ENCODE measurements around the gene MPG. TPM values are rescaled to one million over a fixed set of nuclear protein-coding genes. Genes with fewer than 3 reads are reported as not detected.
"Not testable (repeated sequence)": the region's sequence is repeated elsewhere in the genome, so short reads cannot be mapped to it uniquely, and the experiment has no call there.

The MPG gene
- total RNA-seq, 1 experiment from 2014 or later, result 86.2 TPM

- H3K27me3 ChIP-seq (ENCODE audit: insufficient read depth, low read depth), result no peaks in the 10 kb centered on the region
- intact Hi-C loops (cut with micrococcal nuclease; ENCODE audit: unreplicated experiment), result no loop called here
- no peaks in the 10 kb centered on the region for H3K9me3 ChIP-seq (ENCODE audit: insufficient read depth, low read depth)
- peaks cover 10% of the 10 kb centered on the region; the same call in 1 of the 2 replicates for H3K36me3 ChIP-seq (ENCODE audit: low read depth)
- POLR2A ChIA-PET (ENCODE audit: unreplicated experiment), result interaction anchor here (0.6 to 0.7 kb wide), 5 partner anchors 11 to 62 kb away, joined by 3 to 7 read pairs (median 4); no protein-coding TSS in a partner anchor
- CTCF ChIA-PET, result no interaction called here
- no peak overlapping the region for H2AFZ ChIP-seq
- H3K4me1 ChIP-seq (replicated peaks; ENCODE audit: insufficient read depth), result no peaks in the 10 kb centered on the region
- DNase-seq, result no peak
- peaks cover 8% of the 10 kb centered on the region for H3F3A ChIP-seq (ENCODE audit: insufficient read depth, low read depth)
- H3K4me2 ChIP-seq, result no peak overlapping the region
- TF ChIP-seq CTCF (conservative IDR thresholded peaks at IDR 0.05), result no peak
- no peak for TF ChIP-seq EZH2 (IDR thresholded peaks at IDR 0.05; ENCODE audit: low read depth)
- H3K9me2 ChIP-seq (ENCODE audit: insufficient read depth), result no peaks in the 10 kb centered on the region
- no TSS peak for BruUV-seq (replicated peaks)
- no peaks in the 10 kb centered on the region; the same call in 1 of the 2 replicates for H3K79me2 ChIP-seq (ENCODE audit: low read depth)
- peaks cover 29% of the 10 kb centered on the region for H4K20me1 ChIP-seq (ENCODE audit: insufficient read depth)
- no peak overlapping the region for H3K4me3 ChIP-seq
- no peak overlapping the region for H3K27ac ChIP-seq
These were observed 41.9 kb downstream of the MPG start for GRCh38 chr16:119835-120491.

- Histone ChIP-seq H4K20me1 (ENCODE audit: insufficient read depth) (peaks cover 29% of the 10 kb centered on the region), H3F3A (ENCODE audit: insufficient read depth, low read depth) (peaks cover 8% of the 10 kb centered on the region), H3K9me3 (ENCODE audit: insufficient read depth, low read depth) (no peaks in the 10 kb centered on the region), H3K27ac (no peak overlapping the region), H3K4me3 (no peak overlapping the region), H3K27me3 (ENCODE audit: insufficient read depth, low read depth) (no peaks in the 10 kb centered on the region), H3K4me1 (replicated peaks; ENCODE audit: insufficient read depth) (no peaks in the 10 kb centered on the region), H3K36me3 (ENCODE audit: low read depth) (peaks cover 10% of the 10 kb centered on the region; the same call in 1 of the 2 replicates), H3K79me2 (ENCODE audit: low read depth) (no peaks in the 10 kb centered on the region; the same call in 1 of the 2 replicates), H3K4me2 (no peak overlapping the region), H3K9me2 (ENCODE audit: insufficient read depth) (no peaks in the 10 kb centered on the region), H2AFZ (no peak overlapping the region)
- BruUV-seq (replicated peaks), result no TSS peak
- CTCF ChIA-PET, result no interaction called here
- no peak for DNase-seq
- intact Hi-C loops (cut with micrococcal nuclease; ENCODE audit: unreplicated experiment), result no loop called here
- POLR2A ChIA-PET (ENCODE audit: unreplicated experiment), result interaction anchor here (0.6 kb wide), 1 partner anchor 61 kb away, joined by 7 read pairs; no protein-coding TSS in a partner anchor
- TF ChIP-seq EZH2 (IDR thresholded peaks at IDR 0.05; ENCODE audit: low read depth) (no peak), CTCF (conservative IDR thresholded peaks at IDR 0.05) (no peak)
These were observed 42.7 kb downstream of the MPG start for GRCh38 chr16:120756-121155.

- CTCF ChIA-PET, result no interaction called here
- H3K79me2 ChIP-seq (ENCODE audit: low read depth), result no peaks in the 10 kb centered on the region; the same call in 1 of the 2 replicates
- no peaks in the 10 kb centered on the region for H3K9me2 ChIP-seq (ENCODE audit: insufficient read depth)
- H4K20me1 ChIP-seq (ENCODE audit: insufficient read depth), result peaks cover 24% of the 10 kb centered on the region
- no peak overlapping the region for H2AFZ ChIP-seq
- DNase-seq, result no peak
- H3K36me3 ChIP-seq (ENCODE audit: low read depth), result 0 out of 2 replicates have a peak, but pooled peaks cover 6% of the 10 kb centered on the region
- BruUV-seq (replicated peaks), result no TSS peak
- no peak for TF ChIP-seq CTCF (conservative IDR thresholded peaks at IDR 0.05)
- no peak for TF ChIP-seq EZH2 (IDR thresholded peaks at IDR 0.05; ENCODE audit: low read depth)
- H3K4me2 ChIP-seq, result no peak overlapping the region
- no peak overlapping the region for H3K27ac ChIP-seq
- H3F3A ChIP-seq (ENCODE audit: insufficient read depth, low read depth), result peaks cover 8% of the 10 kb centered on the region
- H3K4me1 ChIP-seq (replicated peaks; ENCODE audit: insufficient read depth), result no peaks in the 10 kb centered on the region
- intact Hi-C loops (cut with micrococcal nuclease; ENCODE audit: unreplicated experiment), result no loop called here
- no peaks in the 10 kb centered on the region for H3K27me3 ChIP-seq (ENCODE audit: insufficient read depth, low read depth)
- H3K4me3 ChIP-seq, result no peak overlapping the region
- POLR2A ChIA-PET (ENCODE audit: unreplicated experiment), result no interaction called here
- H3K9me3 ChIP-seq (ENCODE audit: insufficient read depth, low read depth), result no peaks in the 10 kb centered on the region
These were observed 44.3 kb downstream of the MPG start for GRCh38 chr16:122361-122760.

- H2AFZ ChIP-seq; H3K9me3 ChIP-seq (ENCODE audit: insufficient read depth, low read depth); H3K79me2 ChIP-seq (ENCODE audit: low read depth); H3K4me2 ChIP-seq; H3K27me3 ChIP-seq (ENCODE audit: insufficient read depth, low read depth); H3K27ac ChIP-seq; POLR2A ChIA-PET (ENCODE audit: unreplicated experiment); H3K36me3 ChIP-seq (ENCODE audit: low read depth); BruUV-seq (replicated peaks); H3F3A ChIP-seq (ENCODE audit: insufficient read depth, low read depth); DNase-seq; intact Hi-C loops (cut with micrococcal nuclease; ENCODE audit: unreplicated experiment); CTCF ChIA-PET; H3K4me3 ChIP-seq; H3K4me1 ChIP-seq (replicated peaks; ENCODE audit: insufficient read depth); H3K9me2 ChIP-seq (ENCODE audit: insufficient read depth): not testable (repeated sequence)
- peaks cover 12% of the 10 kb centered on the region for H4K20me1 ChIP-seq (ENCODE audit: insufficient read depth)
These were observed 45.7 kb downstream of the MPG start for GRCh38 chr16:123558-124350.

Measured in PC-9 (cell line).